ENCODE measurements around the gene FOXO3.

The FOXO3 gene

GRCh38 chr6:108633436-108633835, 72.7 kb downstream of the FOXO3 start:
- DNase-seq = no peak
- TF ChIP-seq CTCF (IDR thresholded peaks at IDR 0.05; ENCODE audit: low read depth, low read length, missing control alignments) = no peak
- Histone ChIP-seq H3K4me3 (ENCODE audit: low read depth, low read length) (no peak overlapping the region), H3K27me3 (replicated peaks) (no peaks in the 10 kb centered on the region), H3K36me3 (replicated peaks) (no peaks in the 10 kb centered on the region), H3K27ac (no peak overlapping the region)
- in situ Hi-C loops (cut with HindIII; ENCODE audit: low pct_ligation_motif_present, low sequenced_read_pairs) = no loop called here

GRCh38 chr6:108635505-108636226, 74.9 kb downstream of the FOXO3 start:
- no peaks in the 10 kb centered on the region for H3K36me3 ChIP-seq (replicated peaks)
- H3K4me3 ChIP-seq (ENCODE audit: low read depth, low read length) = no peak overlapping the region
- DNase-seq = no peak
- no peaks in the 10 kb centered on the region for H3K27me3 ChIP-seq (replicated peaks)
- TF ChIP-seq CTCF (IDR thresholded peaks at IDR 0.05; ENCODE audit: low read depth, low read length, missing control alignments) = no peak
- in situ Hi-C loops (cut with HindIII; ENCODE audit: low pct_ligation_motif_present, low sequenced_read_pairs) = no loop called here
- no peak overlapping the region for H3K27ac ChIP-seq

GRCh38 chr6:108637963-108638362, 77.2 kb downstream of the FOXO3 start:
- Histone ChIP-seq H3K27me3 (replicated peaks) (no peaks in the 10 kb centered on the region), H3K36me3 (replicated peaks) (no peaks in the 10 kb centered on the region), H3K27ac (no peak overlapping the region), H3K4me3 (ENCODE audit: low read depth, low read length) (no peak overlapping the region)
- in situ Hi-C loops (cut with HindIII; ENCODE audit: low pct_ligation_motif_present, low sequenced_read_pairs) = no loop called here
- no peak for DNase-seq
- no peak for TF ChIP-seq CTCF (IDR thresholded peaks at IDR 0.05; ENCODE audit: low read depth, low read length, missing control alignments)

GRCh38 chr6:108638993-108639392, 78.3 kb downstream of the FOXO3 start:
- no peak for TF ChIP-seq CTCF (IDR thresholded peaks at IDR 0.05; ENCODE audit: low read depth, low read length, missing control alignments)
- no peaks in the 10 kb centered on the region for H3K36me3 ChIP-seq (replicated peaks)
- in situ Hi-C loops (cut with HindIII; ENCODE audit: low pct_ligation_motif_present, low sequenced_read_pairs) = no loop called here
- H3K27ac ChIP-seq = no peak overlapping the region
- no peak overlapping the region for H3K4me3 ChIP-seq (ENCODE audit: low read depth, low read length)
- no peak for DNase-seq
- no peaks in the 10 kb centered on the region for H3K27me3 ChIP-seq (replicated peaks)

GRCh38 chr6:108640104-108640503, 79.4 kb downstream of the FOXO3 start:
- H3K27ac ChIP-seq = no peak overlapping the region
- in situ Hi-C loops (cut with HindIII; ENCODE audit: low pct_ligation_motif_present, low sequenced_read_pairs) = no loop called here
- no peak for DNase-seq

More at GRCh38 chr6:108640104-108640503, 79.4 kb downstream of the FOXO3 start:
- no peak for TF ChIP-seq CTCF (IDR thresholded peaks at IDR 0.05; ENCODE audit: low read depth, low read length, missing control alignments)
- H3K4me3 ChIP-seq (ENCODE audit: low read depth, low read length) = no peak overlapping the region
- H3K27me3 ChIP-seq (replicated peaks) = no peaks in the 10 kb centered on the region
- no peaks in the 10 kb centered on the region for H3K36me3 ChIP-seq (replicated peaks)

Measured in brain microvascular endothelial cell (primary cell).